GM19043 (cell line): ENCODE measurements around the gene KCNE3.

Source experiments
- ATAC-seq: cut with Tn5 transposase; IDR thresholded peaks from one replicate; pipeline ENCODE4 v1.9.1; 2021; ENCODE audit warnings: low read depth; ENCODE audit not compliant: unreplicated experiment

Gene KCNE3

GRCh38 chr11:74471668-74472429, 4.5 kb upstream of the KCNE3 start:
- no peak for ATAC-seq

DNA sequence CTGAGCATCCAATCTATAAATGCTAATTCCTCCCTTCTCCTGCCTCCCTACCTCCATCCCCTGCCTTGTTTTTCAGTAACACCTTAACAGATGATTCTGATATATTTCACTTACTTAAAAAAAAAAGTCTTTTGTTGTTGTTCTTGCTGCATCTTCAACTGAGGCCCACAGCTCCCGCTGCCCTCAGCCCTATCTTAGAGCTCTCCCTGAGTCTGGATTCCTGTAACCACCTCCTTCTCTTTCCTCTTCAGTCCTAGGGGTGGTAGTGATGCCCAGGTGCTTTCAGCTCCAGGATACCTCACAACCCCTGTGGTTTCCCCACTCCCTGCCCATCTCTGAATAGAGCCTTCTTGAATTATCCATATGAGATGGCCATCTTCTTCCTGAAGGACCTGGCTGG, 3.7 kb upstream of the KCNE3 start:
- ATAC-seq, result no peak

DNA sequence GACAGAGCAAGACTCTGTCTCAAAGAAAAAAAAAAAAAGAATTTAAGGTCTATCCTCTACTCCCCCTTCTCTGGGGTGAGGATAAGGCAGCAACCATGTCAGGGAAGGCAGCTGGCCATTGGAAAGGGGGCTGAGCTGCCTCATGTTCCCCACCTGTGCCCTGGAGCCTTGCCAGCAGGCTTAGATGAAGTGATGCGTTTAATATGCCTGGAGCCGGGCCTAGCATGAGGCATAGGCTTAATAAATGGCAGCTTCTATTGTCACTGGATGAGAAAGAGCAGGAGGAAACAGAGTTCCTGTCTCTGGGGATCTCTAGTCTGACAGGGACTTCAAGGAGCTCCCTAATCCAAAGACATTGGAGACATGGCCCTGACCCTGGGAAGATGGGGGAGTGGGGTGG, 3.2 kb upstream of the KCNE3 start:
- no peak for ATAC-seq

DNA sequence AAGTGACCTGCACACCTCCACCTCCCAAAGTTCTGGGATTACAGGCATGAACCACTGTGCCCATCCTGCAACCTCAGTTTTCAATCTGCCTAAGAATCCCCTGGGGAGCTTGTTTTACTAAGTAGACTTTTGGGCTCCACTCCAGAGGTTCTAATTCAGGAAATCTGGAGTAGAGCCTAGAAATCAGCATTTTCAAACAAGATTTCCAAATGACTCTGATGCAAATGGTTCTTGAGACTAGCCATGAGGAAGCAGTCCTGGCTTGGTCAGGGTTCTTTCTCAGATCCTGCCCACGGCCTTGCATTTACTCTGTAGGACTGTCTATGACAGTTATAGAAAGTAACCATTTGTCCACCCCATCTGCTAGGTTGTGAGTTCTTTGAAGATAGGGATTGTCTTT, 1.6 kb upstream of the KCNE3 start:
- ATAC-seq, result no peak

- ATAC-seq, result no peak
Measured at GRCh38 chr11:74468521-74468920, 1.2 kb upstream of the KCNE3 start.

GRCh38 chr11:74468058-74468457, 709 bp upstream of the KCNE3 start:
- no peak for ATAC-seq

GRCh38 chr11:74465291-74465708, 2.0 kb downstream of the KCNE3 start:
- no peak for ATAC-seq

DNA sequence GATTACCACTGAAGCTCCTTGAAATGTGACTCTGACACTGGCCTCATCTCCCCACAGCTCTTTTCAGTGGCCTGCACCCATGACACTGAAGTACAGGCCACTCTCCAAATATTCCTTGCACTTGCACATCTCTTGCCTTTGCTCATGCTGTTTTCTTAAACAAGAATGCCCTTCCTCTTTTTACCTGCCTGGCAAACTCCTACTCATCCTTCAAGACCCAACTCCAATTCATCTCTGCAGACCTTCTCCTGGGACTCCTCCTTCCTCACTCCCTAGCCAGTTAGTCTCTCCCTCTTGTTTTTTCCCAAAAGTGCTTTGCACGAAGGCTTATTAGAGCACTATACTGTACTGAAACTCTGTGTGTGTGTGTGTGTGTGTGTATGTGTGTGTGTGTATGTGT, 2.6 kb downstream of the KCNE3 start:
- no peak for ATAC-seq

DNA sequence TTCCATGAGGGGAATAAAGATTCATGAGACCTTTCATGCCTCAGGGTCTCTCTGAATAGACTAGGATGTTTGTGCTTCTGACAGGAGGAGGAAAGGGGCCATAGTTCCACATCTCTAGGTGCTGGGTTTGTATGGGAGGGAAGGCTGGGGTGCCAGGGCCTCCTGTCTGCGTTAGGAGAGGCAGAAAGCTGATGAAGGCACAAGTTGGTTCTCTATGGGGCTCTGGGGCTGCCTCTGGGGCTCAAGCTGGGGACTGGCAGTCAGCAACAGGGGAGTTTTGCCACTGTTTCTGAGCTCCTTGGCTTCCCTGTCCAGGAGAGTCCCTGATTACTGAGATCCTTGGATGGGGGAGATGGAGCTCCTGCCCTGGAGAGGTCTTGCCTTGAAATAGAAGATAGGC, 4.1 kb downstream of the KCNE3 start:
- no peak for ATAC-seq

GRCh38 chr11:74462631-74463030, 4.7 kb downstream of the KCNE3 start:
- ATAC-seq, result no peak

DNA sequence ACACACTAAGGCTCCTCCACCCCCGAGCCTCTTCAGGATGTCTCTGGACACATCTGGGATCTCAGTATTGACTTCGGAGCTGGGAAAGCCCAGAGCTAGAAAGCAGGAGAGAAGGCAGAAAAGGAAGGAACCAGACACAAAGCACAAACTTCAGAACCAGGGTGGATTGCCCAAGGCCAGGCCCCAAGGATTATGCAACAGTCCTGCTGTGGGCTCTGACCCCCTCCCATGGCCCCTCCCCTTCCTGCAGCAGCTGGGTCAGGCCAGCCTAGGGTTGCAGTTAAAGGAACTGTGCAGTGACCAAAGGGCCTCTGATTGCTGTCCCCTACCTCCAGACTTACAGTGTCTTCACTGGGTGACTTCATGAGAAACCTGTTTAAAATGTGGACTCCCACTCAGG, 5.3 kb downstream of the KCNE3 start:
- no peak for ATAC-seq

DNA sequence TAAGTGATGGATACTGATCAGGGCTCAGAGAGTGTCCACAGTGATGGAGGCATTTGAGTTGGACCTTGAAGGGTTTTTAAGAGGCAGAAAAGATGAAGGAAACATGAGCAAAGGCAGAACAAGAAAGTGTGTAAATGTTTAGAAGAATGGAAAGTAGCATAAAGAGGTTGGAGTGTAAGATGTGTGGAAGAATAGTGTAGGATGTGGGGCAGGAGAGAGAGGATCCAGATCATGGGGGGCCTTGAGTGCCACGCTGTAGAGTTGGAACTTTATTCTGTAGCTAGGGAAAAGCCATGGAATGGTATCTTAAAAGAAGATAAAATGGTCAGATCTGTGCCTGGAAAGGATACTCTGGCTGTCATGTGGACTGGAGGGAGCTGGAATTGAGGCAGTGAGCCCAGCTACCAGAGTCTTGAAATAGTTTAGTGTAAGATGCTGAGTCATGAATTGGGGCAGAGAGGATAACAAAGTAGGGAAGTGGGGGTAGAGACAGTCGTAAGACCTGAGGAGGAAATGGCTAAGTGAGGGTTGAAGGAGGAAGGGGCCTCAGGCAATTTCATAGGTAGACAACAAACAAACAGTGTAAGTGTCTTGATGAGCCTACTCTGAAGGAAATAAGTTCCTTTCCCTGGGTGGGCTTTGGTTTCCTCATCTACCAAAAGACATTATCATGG, 6.7 kb downstream of the KCNE3 start:
- no peak for ATAC-seq

- ATAC-seq, result no peak
Measured at GRCh38 chr11:74460065-74460464, 7.3 kb downstream of the KCNE3 start.

- no peak for ATAC-seq
Measured at GRCh38 chr11:74459584-74459983, 7.8 kb downstream of the KCNE3 start.

GRCh38 chr11:74457356-74457755, 10.0 kb downstream of the KCNE3 start:
- no peak for ATAC-seq

DNA sequence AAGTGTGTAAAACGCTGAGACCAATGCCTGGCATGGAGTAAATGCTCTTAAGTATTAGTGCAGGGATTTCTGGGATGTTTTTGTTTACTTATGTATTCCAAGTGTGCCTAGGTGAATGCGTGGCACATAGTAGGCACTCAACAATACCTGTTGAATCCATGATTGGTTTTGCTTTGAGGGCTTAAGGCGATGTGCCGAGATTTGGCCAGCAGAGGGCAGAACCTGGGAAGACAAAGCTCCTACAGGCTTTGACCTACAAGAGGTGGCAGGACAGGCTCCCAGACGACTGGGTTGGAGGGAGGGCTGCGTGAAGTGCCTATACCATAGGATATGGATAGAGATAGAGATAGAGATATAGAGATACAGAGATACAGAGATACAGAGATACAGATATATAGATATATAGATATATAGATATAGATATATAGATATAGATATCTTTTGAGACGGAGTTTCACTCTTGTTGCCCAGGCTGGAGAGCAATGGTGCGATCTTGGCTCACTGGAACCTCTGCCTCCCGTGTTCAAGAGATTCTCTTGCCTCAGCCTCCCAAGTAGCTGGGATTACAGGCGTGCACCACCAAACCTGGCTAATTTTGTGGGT, 13.9 kb downstream of the KCNE3 start:
- no peak for ATAC-seq

- ATAC-seq, result no peak
Measured at GRCh38 chr11:74452366-74452765, 15.0 kb downstream of the KCNE3 start.

DNA sequence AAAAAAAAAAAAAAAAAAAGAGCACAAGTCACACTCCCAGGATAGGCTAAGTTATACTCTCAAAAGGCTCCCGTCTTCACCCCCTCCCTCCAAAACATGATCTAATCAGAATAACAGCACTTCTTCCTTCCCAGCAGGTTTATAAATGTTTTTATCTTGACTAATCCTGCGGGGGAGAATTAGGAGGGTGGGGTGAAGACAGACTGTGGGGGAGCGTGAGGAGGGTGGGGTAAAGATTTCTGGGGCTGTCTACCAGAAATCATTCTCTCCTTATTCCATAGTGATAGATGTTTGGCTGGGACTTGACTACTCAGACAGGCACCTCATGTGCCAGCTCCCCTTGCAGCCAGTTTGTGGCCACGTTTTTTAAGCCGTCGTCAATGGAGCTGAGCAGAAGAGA, 17.0 kb downstream of the KCNE3 start:
- ATAC-seq, result no peak

DNA sequence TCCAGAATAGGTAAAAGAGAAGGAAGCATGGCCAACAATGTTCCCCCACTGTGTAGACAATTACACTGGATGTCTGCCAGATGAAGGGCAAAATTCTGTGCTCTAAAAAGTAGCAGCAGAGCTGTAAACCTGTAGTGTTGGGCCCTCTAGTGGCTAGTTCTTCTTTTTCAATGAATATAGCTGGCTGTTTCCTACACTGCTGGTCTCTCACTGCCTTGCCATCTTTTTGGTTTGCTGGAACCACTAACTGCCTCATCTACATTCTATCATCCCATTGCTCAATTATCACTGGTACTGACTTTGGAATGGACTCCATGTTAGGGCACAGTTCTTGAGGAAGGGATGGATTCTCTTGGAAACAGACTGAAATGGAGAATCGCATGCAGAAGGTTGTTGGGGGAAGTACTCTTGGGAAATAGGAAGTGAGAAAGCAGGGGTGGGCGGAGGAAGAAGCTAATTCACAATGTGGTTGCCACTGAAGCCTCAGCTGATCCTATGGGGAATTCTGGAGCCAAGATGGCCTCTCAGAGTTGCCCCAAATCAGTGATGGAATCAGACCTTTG, 17.9 kb downstream of the KCNE3 start:
- ATAC-seq, result no peak

DNA sequence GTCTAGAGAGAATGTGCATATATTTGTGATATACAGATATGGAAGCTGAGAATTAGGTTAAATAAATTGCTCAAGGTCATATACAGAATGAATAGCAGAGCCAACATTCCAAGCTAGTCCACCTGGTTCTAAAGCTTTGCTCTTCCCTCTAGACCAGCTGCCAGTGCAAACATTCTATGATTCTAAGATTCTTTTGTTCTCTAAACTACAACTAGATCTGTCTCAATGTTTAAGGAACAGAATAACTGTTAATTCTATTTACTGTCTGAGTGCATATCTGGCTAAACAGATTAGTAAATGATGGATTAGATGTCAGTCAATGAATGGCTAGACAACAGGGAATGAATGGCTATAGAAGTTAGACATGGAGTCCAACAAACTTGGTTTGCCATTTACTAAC, 19.6 kb downstream of the KCNE3 start:
- no peak for ATAC-seq

GRCh38 chr11:74446532-74446938, 20.8 kb downstream of the KCNE3 start:
- ATAC-seq, result no peak
